Fibroblast of skin of right quadriceps (primary cell): ENCODE data around the gene ROBO1.
"Not testable (repeated sequence)": the region's sequence is repeated elsewhere in the genome, so short reads cannot be mapped to it uniquely, and the experiment has no call there.

ENCODE experiments used
- DNase-seq: peaks from one replicate; pipeline ENCODE4 v3.0.0-alpha.2; 2013

The ROBO1 gene

GRCh38 chr3:79767905-79768267 lies at the start of gene ROBO1:
TSS of gene ROBO1 (minus strand) at chr3:79767998.
- peak; percentile 14 for DNase-seq

DNA sequence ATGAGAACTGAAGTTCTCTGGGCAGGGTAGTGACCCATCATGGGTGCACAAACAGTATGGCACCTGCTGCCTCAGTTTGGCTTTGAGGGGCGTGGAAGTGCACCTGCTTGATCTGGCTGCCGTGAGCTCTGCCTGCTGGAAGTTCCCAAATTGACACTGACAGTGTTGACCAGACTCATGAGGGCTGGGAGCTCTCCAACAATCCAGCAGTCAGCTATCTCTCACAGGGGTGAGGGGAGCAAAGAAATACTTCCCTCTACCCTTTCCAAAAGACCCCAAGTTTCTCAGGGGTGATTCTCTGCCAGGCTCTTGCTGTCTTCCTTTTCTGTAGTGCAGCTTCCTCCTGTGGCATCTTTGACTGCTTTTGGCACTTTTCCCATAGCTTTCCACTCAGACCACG lies 49.4 kb upstream of the ROBO1 start:
- DNase-seq: no peak

DNA sequence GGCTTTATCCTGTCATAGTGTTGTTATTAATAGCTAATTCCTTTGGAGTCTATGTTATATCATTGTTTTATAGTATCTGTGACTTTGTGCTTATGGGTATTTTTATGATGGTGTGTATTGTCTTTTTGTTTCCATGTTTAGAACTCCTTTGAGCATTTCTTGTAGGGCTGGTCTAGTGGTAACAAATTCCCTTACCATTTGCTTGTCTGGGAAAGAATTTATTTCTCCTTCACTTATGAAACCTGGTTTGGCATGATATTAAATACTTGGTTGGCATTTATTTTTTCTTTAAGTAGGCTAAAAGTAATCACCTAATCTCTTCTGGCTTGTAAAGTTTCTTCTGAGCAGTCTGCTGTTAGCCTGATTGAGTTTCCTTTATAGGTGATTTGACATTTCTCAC lies 47.7 kb upstream of the ROBO1 start:
- no peak for DNase-seq

DNA sequence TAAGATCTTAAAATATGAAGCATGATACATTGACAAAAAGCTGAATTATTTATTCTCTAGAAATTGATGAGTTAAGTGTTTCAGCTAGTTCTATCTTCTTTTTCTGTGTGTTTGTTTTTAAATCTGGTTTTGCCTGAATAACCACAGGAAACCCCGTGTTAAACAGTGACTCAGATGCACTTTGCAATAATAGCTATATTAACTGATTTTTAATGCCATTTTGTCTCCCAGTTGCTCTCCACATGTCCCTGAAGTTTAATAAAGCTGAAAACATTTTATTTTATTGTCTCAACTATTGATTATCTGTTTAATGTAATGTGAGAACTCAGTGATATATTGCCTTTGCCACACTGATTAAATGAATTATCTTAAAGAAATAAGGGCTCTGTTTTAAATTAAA lies 42.8 kb upstream of the ROBO1 start:
- DNase-seq: no peak

DNA sequence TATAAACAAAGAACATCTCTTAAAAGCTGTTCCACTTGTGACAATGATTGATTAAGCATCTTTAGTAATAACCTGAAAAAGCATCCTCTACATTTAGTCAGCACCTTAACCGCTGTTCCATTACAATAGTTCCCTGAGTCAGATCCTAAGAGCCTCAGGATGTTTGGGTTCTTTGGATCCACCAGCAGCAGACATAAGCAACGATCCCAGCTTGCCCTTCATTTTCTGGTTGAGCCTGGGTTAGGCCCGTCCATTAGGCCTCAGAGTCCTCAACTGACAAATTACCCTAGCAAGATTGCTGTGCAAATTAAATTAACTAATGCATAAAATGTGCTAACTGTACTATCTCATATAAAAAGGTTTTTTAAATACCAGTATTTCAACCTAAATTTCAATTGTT lies 42.3 kb upstream of the ROBO1 start:
- DNase-seq: no peak

DNA sequence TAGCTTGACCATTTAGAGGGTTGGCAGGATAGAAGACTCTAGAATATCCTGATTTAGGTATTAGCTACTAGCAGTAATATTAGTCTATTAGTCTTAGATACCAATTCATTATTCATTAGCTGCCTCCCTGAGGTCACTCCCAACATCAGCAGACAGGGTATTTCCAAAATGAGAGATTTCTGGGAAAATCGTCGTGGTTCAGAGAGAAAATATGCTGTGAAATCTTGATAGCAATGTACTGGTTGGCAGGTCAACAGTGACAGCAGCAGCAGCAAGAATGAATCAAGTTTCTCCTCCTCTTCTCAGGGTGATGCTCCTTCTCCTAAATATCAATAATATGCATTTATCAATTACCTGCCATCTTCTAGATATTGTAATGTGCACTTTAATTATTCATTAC lies 41.3 kb upstream of the ROBO1 start:
- DNase-seq: no peak

GRCh38 chr3:79808515-79808914 lies 40.7 kb upstream of the ROBO1 start:
- no peak for DNase-seq

GRCh38 chr3:79790177-79790576 lies 22.4 kb upstream of the ROBO1 start:
- not testable (repeated sequence) for DNase-seq

GRCh38 chr3:79773291-79773690 lies 5.5 kb upstream of the ROBO1 start:
- no peak for DNase-seq

DNA sequence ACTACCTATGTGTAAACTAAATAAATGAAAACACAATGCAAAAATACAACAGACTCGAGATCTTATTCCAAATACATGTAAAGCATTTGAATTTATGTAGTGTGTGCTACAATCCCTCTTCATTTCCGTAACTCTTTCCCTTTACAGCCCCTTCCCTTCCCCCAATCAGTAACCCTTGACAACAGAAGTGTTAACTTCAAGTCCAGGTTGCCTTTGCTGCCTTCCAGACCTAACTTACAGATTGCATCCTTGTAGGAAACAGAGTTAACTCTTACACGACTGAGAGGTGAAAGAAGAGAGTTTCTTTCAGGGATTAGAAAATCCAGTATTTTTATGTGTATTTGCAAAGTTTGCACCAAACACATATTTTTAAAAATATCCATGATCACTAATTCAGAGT lies 1.4 kb upstream of the ROBO1 start:
- DNase-seq: no peak

DNA sequence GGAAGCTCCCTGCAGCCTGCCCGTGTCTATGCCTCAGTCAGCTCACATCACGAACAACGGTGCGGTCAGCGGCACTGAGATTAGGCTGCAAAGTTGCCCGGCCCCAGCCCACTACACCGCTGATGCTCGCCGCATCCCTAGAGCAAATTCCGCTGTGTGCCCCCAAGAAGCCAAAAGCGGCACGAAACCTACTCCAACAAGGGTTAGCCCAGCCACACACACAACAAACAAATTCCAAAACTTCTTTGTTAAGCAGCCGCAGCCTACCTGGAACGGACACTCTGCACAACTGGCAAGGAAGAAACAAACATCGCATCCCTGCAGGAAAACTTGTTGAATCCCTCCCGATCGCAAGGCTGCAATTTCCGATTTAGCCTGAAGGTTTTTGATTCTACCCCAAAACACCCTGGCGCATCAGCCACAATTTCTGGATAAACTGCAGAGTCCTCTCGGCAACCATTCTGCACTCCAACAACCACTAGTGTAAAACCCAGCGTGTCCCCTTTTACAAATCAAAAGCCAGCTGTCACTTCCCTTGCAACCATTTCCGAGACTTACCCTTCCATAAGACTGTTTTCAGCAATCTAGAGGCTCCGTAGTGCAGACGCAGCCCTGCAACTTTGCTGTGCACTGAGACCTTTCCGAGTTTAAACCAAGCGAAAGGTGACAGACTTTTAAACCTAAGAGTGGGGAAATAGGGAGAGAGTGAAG lies 449 bp downstream of the ROBO1 start:
- peak; percentile 6 for DNase-seq

DNA sequence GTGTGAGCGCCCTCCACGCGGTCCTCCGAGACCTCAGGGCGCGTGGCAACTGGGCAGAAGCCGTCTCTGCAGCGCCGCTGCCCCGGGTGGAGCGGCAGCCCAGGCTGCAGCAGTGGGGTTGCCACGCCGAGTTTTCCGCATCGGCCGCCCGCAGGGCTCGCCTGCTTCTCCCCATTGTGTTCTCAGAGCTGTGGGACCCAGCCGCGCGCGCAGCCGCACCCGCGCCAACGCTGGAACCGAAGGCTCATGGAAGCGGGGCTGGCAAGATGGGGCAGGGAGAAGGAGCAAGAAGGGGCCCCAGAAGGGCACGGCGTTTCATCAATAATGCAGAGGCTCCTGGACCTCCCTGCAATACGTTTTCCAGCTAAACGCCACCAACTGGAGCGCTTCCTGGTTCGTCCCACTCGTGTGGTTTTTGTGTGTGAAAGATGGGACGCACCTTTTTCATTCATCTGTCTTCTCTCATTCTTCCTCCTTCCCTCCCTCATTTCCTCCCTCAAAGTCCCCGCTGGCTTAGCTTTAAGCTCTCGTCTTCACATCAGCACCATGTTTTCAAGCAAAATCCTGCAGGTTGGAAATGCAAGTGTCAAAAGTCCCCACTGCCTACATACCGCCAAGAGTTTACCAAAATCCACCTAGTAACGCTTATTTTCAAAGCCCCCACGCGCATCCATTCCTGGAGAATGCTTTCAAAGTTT lies 1.2 kb downstream of the ROBO1 start:
- no peak for DNase-seq

- DNase-seq: no peak
Measured at GRCh38 chr3:79765911-79766310, 1.9 kb downstream of the ROBO1 start.

DNA sequence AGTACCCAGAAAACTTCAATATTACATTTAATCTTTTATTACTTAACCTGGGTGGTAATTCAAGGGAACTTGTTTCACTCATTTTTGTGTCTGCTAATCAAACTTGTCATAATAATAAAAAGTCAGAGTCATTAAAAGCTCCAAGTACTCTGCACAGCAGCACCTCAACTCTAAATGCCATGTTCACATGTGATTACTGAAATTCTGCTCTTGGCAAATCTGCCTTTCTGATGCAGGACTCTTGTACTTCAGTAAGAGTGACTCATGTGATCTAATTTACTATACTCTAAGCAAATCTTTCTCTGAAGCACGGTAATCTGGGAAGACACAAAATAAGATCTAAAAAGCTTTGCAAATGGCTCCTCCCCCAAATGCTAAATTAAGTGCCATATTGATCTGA lies 6.4 kb downstream of the ROBO1 start:
- no peak for DNase-seq

DNA sequence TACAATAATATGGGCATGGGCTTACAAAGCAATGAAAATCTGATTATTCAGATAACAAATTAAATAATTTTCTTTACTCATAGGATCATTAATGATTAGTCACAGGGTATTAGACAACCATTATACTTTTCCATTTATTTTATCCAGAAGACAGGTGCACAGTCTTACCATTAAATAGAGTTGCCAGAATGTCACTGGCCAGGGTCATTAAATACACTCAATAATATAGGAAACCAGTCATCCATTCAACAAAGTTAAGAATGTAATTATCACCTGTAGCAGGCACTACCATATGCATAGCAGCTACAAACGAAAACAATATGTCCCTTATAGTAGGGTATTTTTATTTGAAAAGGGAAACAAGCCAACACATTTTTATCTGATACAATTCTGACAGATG lies 16.1 kb downstream of the ROBO1 start:
- no peak for DNase-seq

- no peak for DNase-seq
Measured at GRCh38 chr3:79737530-79737929, 30.3 kb downstream of the ROBO1 start.

DNA sequence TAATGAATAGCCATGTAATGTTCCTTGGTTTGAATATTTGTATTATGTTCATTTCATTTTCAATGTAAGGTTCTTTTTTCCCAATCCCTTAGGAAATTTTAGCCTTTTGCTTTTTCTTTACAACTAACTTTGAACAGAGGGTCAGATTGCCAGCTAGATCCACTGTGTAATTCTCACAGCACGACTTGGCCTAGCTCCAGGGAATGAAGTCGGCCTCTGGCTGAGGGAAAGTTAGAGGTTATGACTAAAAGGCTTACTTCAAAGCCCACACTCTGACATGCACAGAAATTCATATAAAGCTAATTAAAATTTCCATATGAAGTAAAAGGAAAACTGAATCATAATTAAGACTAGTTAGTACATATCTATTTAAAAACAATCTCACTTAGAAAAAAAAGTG lies 38.7 kb downstream of the ROBO1 start:
- DNase-seq: peak; percentile 45

- no peak for DNase-seq
Measured at GRCh38 chr3:79726786-79727185, 41.0 kb downstream of the ROBO1 start.

DNA sequence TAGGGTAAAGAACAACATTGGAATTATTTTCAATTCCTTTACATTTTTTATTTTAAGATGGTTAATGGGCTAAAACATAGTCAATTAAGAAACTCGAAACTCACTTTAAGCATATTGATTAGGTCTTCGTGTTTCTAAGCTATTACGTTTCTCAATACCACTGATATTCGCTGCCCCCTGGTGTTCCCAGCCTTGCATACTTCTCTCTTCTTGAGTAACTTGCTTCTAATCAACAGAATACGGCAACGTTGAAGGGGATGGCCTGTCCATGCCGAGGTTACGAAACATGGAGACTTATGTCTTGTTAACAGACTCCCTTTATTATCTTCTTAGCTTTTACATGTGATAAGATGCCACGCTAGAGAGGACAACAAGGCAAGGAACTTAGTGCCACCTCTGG lies 43.6 kb downstream of the ROBO1 start:
- no peak for DNase-seq

GRCh38 chr3:79690072-79690471 lies 77.7 kb downstream of the ROBO1 start:
- DNase-seq: no peak

- DNase-seq: no peak
Measured at GRCh38 chr3:79685108-79685507, 82.7 kb downstream of the ROBO1 start.

- no peak for DNase-seq
Measured at GRCh38 chr3:79684041-79684440, 83.8 kb downstream of the ROBO1 start.

DNA sequence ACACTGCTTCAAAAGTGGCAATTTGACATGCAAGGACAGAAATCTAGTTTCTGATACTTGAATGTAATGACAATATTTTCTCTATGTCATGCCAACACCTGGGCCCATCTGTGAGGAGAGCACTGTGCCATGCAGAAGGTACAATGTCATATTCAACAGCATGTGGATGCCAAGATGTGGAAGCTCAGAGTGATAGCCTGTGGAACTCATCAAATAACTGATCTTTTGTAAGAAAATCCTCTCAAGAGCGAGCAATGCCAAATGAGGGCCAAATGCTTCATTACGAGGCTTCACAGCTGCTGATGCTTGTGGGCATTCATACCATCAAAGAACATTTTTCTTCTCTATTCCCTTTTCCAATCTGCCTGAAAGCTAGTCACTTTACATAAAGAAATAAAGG lies 95.1 kb downstream of the ROBO1 start:
- DNase-seq: no peak

- DNase-seq: no peak
Measured at GRCh38 chr3:79672075-79672474, 95.7 kb downstream of the ROBO1 start.

- no peak for DNase-seq
Measured at GRCh38 chr3:79670178-79670577, 97.6 kb downstream of the ROBO1 start.
